Caco-2 (cell line): ENCODE measurements around the gene SPG7. TPM values are rescaled to one million over a fixed set of nuclear protein-coding genes. Genes with fewer than 3 reads are reported as not detected.

Experiments used
- BruUV-seq: library from RNA; stranded (reverse); fragments of 400-500 nt; replicated peaks from 2 replicates; lab custom pipeline; 2021; lab: Mats Ljungman, UMichigan
- CTCF ChIA-PET: fragments of 300-600 bp; sonication (Branson Sonifier 250); formaldehyde crosslinking; loops from one replicate; lab custom pipeline; 2022; ENCODE audit warnings: antibody characterized with exemption; lab: Charles Lee
- POLR2A ChIA-PET: fragments of 300-600 bp; sonication (Branson Sonifier 250); formaldehyde crosslinking; loops from one replicate; lab custom pipeline; 2022; ENCODE audit warnings: antibody characterized with exemption; lab: Charles Lee
- DNase-seq, 2 experiments: peaks; one replicate each; pipeline versions ENCODE4 v3.0.0 to v3.0.0-alpha.2; 2020 to 2022
- H3K27me3 ChIP-seq: replicated peaks from 2 replicates; pipeline ENCODE4 v1.6.0; 2011; ENCODE audit warnings: low read length; ENCODE audit not compliant: control insufficient read depth, insufficient read depth
- H3K36me3 ChIP-seq: 2 replicates; pipeline ENCODE4 v1.5.1; 2011; ENCODE audit warnings: low read length; ENCODE audit not compliant: control insufficient read depth, insufficient read depth
- H3K4me1 ChIP-seq: fragments of 250-450 bp; sonication (Bioruptor Pico); 2 replicates; pipeline ENCODE4 v1.5.1; 2020; ENCODE audit warnings: mild to moderate bottlenecking
- H3K4me3 ChIP-seq: 2 replicates; pipeline ENCODE4 v1.5.1; 2011; ENCODE audit warnings: low read depth, mild to moderate bottlenecking, control low read depth, low read length
- H3K9me3 ChIP-seq: fragments of 250-450 bp; sonication (Bioruptor Pico); 2 replicates; pipeline ENCODE4 v1.5.1; 2020; ENCODE audit warnings: mild to moderate bottlenecking, moderate library complexity
- H3K27ac Mint-ChIP-seq: one replicate; pipeline ENCODE4 v1.8.0; 2022; ENCODE audit warnings: mixed read lengths; ENCODE audit not compliant: unreplicated experiment
- H3K27me3 Mint-ChIP-seq: one replicate; pipeline ENCODE4 v1.8.0; 2022; ENCODE audit warnings: mixed read lengths; ENCODE audit not compliant: insufficient read depth, unreplicated experiment
- H3K36me3 Mint-ChIP-seq: one replicate; pipeline ENCODE4 v1.8.0; 2022; ENCODE audit warnings: mild to moderate bottlenecking, mixed read lengths; ENCODE audit not compliant: insufficient read depth, unreplicated experiment
- H3K4me1 Mint-ChIP-seq: one replicate; pipeline ENCODE4 v1.8.0; 2022; ENCODE audit warnings: low read depth, mixed read lengths; ENCODE audit not compliant: unreplicated experiment
- H3K4me3 Mint-ChIP-seq: one replicate; pipeline ENCODE4 v1.8.0; 2022; ENCODE audit warnings: mild to moderate bottlenecking, moderate library complexity, mixed read lengths; ENCODE audit not compliant: unreplicated experiment
- H3K9me3 Mint-ChIP-seq: one replicate; pipeline ENCODE4 v1.8.0; 2022; ENCODE audit warnings: mixed read lengths; ENCODE audit not compliant: unreplicated experiment
- intact Hi-C: fragments of 100-400 bp; cut with micrococcal nuclease; formaldehyde crosslinking; loops from one replicate; pipeline ENCODE4 v1.10.0; 2022; ENCODE audit not compliant: unreplicated experiment
- total RNA-seq: library from RNA; stranded (reverse); gene quantifications from 2 replicates; pipeline ENCODE4 v1.2.3, GENCODE V29; 2022
- TF ChIP-seq, protein P1 (sequence below), 2 experiments: fragments of 200-600 bp in 1 of 2; IDR thresholded peaks; 1 replicate in 1 of 2; 2 replicates in 1 of 2; pipeline versions ENCODE4 v1.5.1 to v1.8.0; 2011 to 2022; ENCODE audit warnings: antibody characterized with exemption in 1 of 2, control low read depth in 1 of 2, inconsistent platforms in 1 of 2, low read depth in 1 of 2, low read length in 1 of 2, mild to moderate bottlenecking in 1 of 2, moderate library complexity in 1 of 2; ENCODE audit not compliant: insufficient read depth in 1 of 2, severe bottlenecking in 1 of 2, unreplicated experiment in 1 of 2

Gene SPG7
- total RNA-seq, 1 experiment from 2014 or later, result 159 TPM

DNA sequence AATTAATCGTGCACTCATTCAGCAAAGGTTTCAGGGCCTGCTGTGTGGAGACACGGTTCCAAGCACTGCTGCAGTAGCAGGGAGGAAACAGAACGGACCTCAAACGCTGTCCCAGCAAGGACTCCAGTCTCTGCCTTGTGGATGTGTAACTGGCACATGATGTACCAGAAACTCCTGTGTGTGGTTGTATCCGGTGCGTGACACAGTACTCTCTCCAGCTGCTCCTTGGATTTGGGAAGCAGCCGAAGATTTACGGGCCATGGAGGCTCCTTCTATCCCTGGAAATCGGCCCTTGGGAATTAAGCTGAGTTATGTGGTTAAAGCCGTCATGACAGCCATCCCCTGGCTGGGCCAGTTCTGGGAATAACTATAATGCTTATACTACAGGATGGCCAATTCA, 9.4 kb upstream of the SPG7 start:
- Mint-ChIP-seq H3K4me1 (peaks cover 24% of the 10 kb centered on the region), H3K36me3 (peaks cover 20% of the 10 kb centered on the region), H3K9me3 (no peaks in the 10 kb centered on the region), H3K27me3 (no peaks in the 10 kb centered on the region), H3K4me3 (no peak overlapping the region), H3K27ac (no peak overlapping the region)
- Histone ChIP-seq H3K4me1 (peaks cover 18% of the 10 kb centered on the region), H3K36me3 (no peaks in the 10 kb centered on the region), H3K9me3 (no peaks in the 10 kb centered on the region), H3K4me3 (no peak overlapping the region), H3K27me3 (no peaks in the 10 kb centered on the region)
- CTCF ChIA-PET, result no interaction called here
- DNase-seq, result no peak
- TF ChIP-seq, protein P1, sequence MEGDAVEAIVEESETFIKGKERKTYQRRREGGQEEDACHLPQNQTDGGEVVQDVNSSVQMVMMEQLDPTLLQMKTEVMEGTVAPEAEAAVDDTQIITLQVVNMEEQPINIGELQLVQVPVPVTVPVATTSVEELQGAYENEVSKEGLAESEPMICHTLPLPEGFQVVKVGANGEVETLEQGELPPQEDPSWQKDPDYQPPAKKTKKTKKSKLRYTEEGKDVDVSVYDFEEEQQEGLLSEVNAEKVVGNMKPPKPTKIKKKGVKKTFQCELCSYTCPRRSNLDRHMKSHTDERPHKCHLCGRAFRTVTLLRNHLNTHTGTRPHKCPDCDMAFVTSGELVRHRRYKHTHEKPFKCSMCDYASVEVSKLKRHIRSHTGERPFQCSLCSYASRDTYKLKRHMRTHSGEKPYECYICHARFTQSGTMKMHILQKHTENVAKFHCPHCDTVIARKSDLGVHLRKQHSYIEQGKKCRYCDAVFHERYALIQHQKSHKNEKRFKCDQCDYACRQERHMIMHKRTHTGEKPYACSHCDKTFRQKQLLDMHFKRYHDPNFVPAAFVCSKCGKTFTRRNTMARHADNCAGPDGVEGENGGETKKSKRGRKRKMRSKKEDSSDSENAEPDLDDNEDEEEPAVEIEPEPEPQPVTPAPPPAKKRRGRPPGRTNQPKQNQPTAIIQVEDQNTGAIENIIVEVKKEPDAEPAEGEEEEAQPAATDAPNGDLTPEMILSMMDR (IDR thresholded peaks at IDR 0.05; ENCODE audit: insufficient read depth in 1 of 2, low read depth in 1 of 2, low read length in 1 of 2, severe bottlenecking in 1 of 2, unreplicated experiment in 1 of 2), result no peak
- no TSS peak for BruUV-seq
- intact Hi-C loops, result no loop called here
- POLR2A ChIA-PET, result no interaction called here

GRCh38 chr16:89499767-89500166, 8.4 kb upstream of the SPG7 start:
- no peaks in the 10 kb centered on the region for H3K27me3 ChIP-seq
- TF ChIP-seq, protein P1 (IDR thresholded peaks at IDR 0.05; ENCODE audit: insufficient read depth in 1 of 2, low read depth in 1 of 2, low read length in 1 of 2, severe bottlenecking in 1 of 2, unreplicated experiment in 1 of 2), result no peak
- Mint-ChIP-seq H3K4me1 (peaks cover 17% of the 10 kb centered on the region), H3K9me3 (no peaks in the 10 kb centered on the region), H3K4me3 (no peak overlapping the region), H3K36me3 (peaks cover 21% of the 10 kb centered on the region), H3K27ac (no peak overlapping the region), H3K27me3 (no peaks in the 10 kb centered on the region)
- ChIA-PET POLR2A (no interaction called here), CTCF (interaction anchor here (0.6 to 0.7 kb wide), 2 partner anchors 9 to 95 kb away, joined by 3 read pairs; no protein-coding TSS in a partner anchor)
- H3K36me3 ChIP-seq, result no peaks in the 10 kb centered on the region
- intact Hi-C loops, result loop anchor here (10.0 kb wide), 1 partner anchor 95 kb away; no protein-coding TSS in a partner anchor
- H3K4me3 ChIP-seq, result no peak overlapping the region
- H3K4me1 ChIP-seq, result peaks cover 18% of the 10 kb centered on the region
- H3K9me3 ChIP-seq, result no peaks in the 10 kb centered on the region
- no peak for DNase-seq
- no TSS peak for BruUV-seq

- Histone ChIP-seq H3K9me3 (no peaks in the 10 kb centered on the region), H3K4me1 (peaks cover 42% of the 10 kb centered on the region), H3K4me3 (no peak overlapping the region), H3K36me3 (no peaks in the 10 kb centered on the region), H3K27me3 (no peaks in the 10 kb centered on the region)
- POLR2A ChIA-PET, result interaction anchor here (0.6 to 1.0 kb wide), 4 partner anchors 9 to 255 kb away, joined by 3 to 5 read pairs (median 4); partner anchors contain the start of gene ANKRD11
- Mint-ChIP-seq H3K27ac (peak overlapping the region; percentile 91), H3K4me1 (peaks cover 20% of the 10 kb centered on the region), H3K4me3 (peak overlapping the region; percentile 54), H3K27me3 (no peaks in the 10 kb centered on the region), H3K36me3 (peaks cover 25% of the 10 kb centered on the region), H3K9me3 (no peaks in the 10 kb centered on the region)
- DNase-seq, result peak; percentile 92 to 98
- TF ChIP-seq, protein P1 (IDR thresholded peaks at IDR 0.05; ENCODE audit: insufficient read depth in 1 of 2, low read depth in 1 of 2, low read length in 1 of 2, severe bottlenecking in 1 of 2, unreplicated experiment in 1 of 2), result no peak
- no TSS peak for BruUV-seq
- intact Hi-C loops, result loop anchor here (1.0 to 10.0 kb wide), 2 partner anchors 13 to 97 kb away; no protein-coding TSS in a partner anchor
- CTCF ChIA-PET, result interaction anchor here (1.0 kb wide), 1 partner anchor 13 kb away, joined by 3 read pairs; no protein-coding TSS in a partner anchor
Measured at GRCh38 chr16:89502081-89502843, 5.9 kb upstream of the SPG7 start.
